Transverse colon (tissue), 4 donors: Measurements from ENCODE around the gene EVI2A. TPM values are rescaled to one million over a fixed set of nuclear protein-coding genes. Genes with fewer than 3 reads are reported as not detected.

ENCODE experiments used
- DNase-seq: peaks from one replicate; pipeline ENCODE4 v3.0.0-alpha.2; 2019
- H3K27ac ChIP-seq, 4 donors: fragments of 200-600 bp; sonication (generic); 2 replicates each; pipeline ENCODE4 v1.5.1; 2016 to 2018; ENCODE audit warnings: inconsistent platforms in 4 of 4
- H3K27me3 ChIP-seq: fragments of 200-600 bp; sonication (generic); 2 replicates; pipeline ENCODE4 v1.5.1; 2017; ENCODE audit warnings: inconsistent platforms
- H3K36me3 ChIP-seq, 4 donors: fragments of 200-600 bp; sonication (generic); 2 replicates each; pipeline ENCODE4 v1.5.1; 2017 to 2019; ENCODE audit warnings: inconsistent platforms in 4 of 4
- H3K4me1 ChIP-seq, 4 donors: fragments of 200-600 bp; sonication (generic); 2 replicates each; pipeline ENCODE4 v1.5.1; 2017 to 2020; ENCODE audit warnings: inconsistent platforms in 4 of 4
- H3K4me3 ChIP-seq, 4 donors: fragments of 200-600 bp; sonication (generic); 1 replicate in 1 of 4; 2 replicates in 3 of 4; pipeline versions ENCODE4 v1.5.1 to v1.6.1; 2017 to 2019; ENCODE audit warnings: inconsistent platforms in 4 of 4
- H3K9me3 ChIP-seq, 2 donors: fragments of 200-600 bp; sonication (generic); 2 replicates each; pipeline ENCODE4 v1.5.1; 2017 to 2019; ENCODE audit warnings: inconsistent platforms in 2 of 2
- CTCF ChIP-seq, 5 experiments: fragments of 200-600 bp in 3 of 5; fragments of 450-650 bp in 2 of 5; sonication (generic) in 3 of 5; IDR thresholded peaks; 1 replicate in 2 of 5; 2 replicates in 3 of 5; pipeline ENCODE4 v1.5.1; 2016 to 2017; ENCODE audit warnings: antibody characterized with exemption in 5 of 5, inconsistent platforms in 3 of 5, mild to moderate bottlenecking in 2 of 5, moderate library complexity in 1 of 5
- EP300 ChIP-seq: sonication (generic); formaldehyde crosslinking; IDR thresholded peaks from one replicate; pipeline ENCODE4 v1.6.1; 2017; ENCODE audit warnings: antibody characterized with exemption, low read depth
- POLR2A ChIP-seq: fragments of 450-650 bp; IDR thresholded peaks from one replicate; pipeline ENCODE4 v1.6.1; 2016; ENCODE audit warnings: antibody characterized with exemption, mild to moderate bottlenecking, moderate library complexity
- POLR2AphosphoS5 ChIP-seq, 3 donors: sonication (generic); formaldehyde crosslinking; IDR thresholded peaks; one replicate each; pipeline ENCODE4 v1.6.1; 2016; ENCODE audit warnings: antibody characterized with exemption in 3 of 3
- WGBS, 2 donors: methylation state at CpG; one replicate each; pipeline ENCODE4 v1.1.5; 2018; ENCODE audit warnings: low coverage in 1 of 2; 5-methylcytosine and 5-hydroxymethylcytosine counted together
- in situ Hi-C, 4 donors: fragments of 200-750 bp; cut with MboI; loops; one replicate each; pipeline versions ENCODE4 v1.15.0 to v1.15.1; 2017; ENCODE audit warnings: low sequenced_read_pairs in 3 of 4, low pct_ligation_motif_present in 1 of 4, low pct_unique_long_range_greater_than_20kb in 1 of 4
- intact Hi-C: fragments of 100-400 bp; cut with DNase I; formaldehyde crosslinking; loops from one replicate; pipeline ENCODE4 v1.15.1; 2023; ENCODE audit warnings: low total_unique reads
- total RNA-seq, 4 donors: library from RNA; depleted of rRNA; stranded (reverse); fragments of >200 nt; gene quantifications; one replicate each; pipeline ENCODE4 v1.1.0, GENCODE V29; 2016

Gene EVI2A
- total RNA-seq, 4 donors from 2014 or later, result 3.7 to 9.4 (median 7.5) TPM; not detected in 1

- TF ChIP-seq POLR2A (no peak), CTCF (IDR thresholded peaks at IDR 0.05) (no peak), POLR2AphosphoS5 (IDR thresholded peaks at IDR 0.05) (no peak), EP300 (no peak)
- Histone ChIP-seq H3K4me1 (peaks cover 0 to 6% (median 0%) of the 10 kb centered on the region in 4 donors), H3K27me3 (no peaks in the 10 kb centered on the region), H3K27ac (no peak overlapping the region), H3K4me3 (no peak overlapping the region), H3K9me3 (no peaks in the 10 kb centered on the region), H3K36me3 (peaks cover 0 to 15% (median 2%) of the 10 kb centered on the region in 4 donors)
- WGBS, 2 donors, result 87 to 94% methylated on average over 1 of the region's 1 CpG
- intact Hi-C loops (no loop called here), in situ Hi-C loops (no loop called here)
- DNase-seq, result no peak
Observed at GRCh38 chr17:31275116-31275515, 46.3 kb downstream of the EVI2A start.

- H3K4me3 ChIP-seq, result no peak overlapping the region
- peaks cover 0 to 15% (median 2%) of the 10 kb centered on the region in 4 donors for H3K36me3 ChIP-seq
- no peak for DNase-seq
- H3K27ac ChIP-seq, result peak overlapping the region in 1 of 4 donors; percentile 16
- TF ChIP-seq POLR2AphosphoS5 (IDR thresholded peaks at IDR 0.05) (peak in 2 of 3 donors; percentile 10 to 30), CTCF (IDR thresholded peaks at IDR 0.05) (no peak)
- intact Hi-C loops, result no loop called here
- no peaks in the 10 kb centered on the region for H3K9me3 ChIP-seq
- H3K27me3 ChIP-seq, result no peaks in the 10 kb centered on the region
- in situ Hi-C loops, result no loop called here
- peaks cover 0 to 6% (median under 1%) of the 10 kb centered on the region in 4 donors for H3K4me1 ChIP-seq
- WGBS, 2 donors, result 83 to 94% methylated on average over 2 of the region's 2 CpGs
Observed at GRCh38 chr17:31274252-31274651, 47.2 kb downstream of the EVI2A start.

GRCh38 chr17:31273516-31273915 lies 47.9 kb downstream of the EVI2A start:
- H3K36me3 ChIP-seq, result peaks cover 0 to 19% (median 2%) of the 10 kb centered on the region in 4 donors
- H3K27ac ChIP-seq, result peak overlapping the region in 1 of 4 donors; percentile 10
- in situ Hi-C loops, result no loop called here
- intact Hi-C loops, result no loop called here
- no peak overlapping the region for H3K4me3 ChIP-seq
- no peak for TF ChIP-seq CTCF (IDR thresholded peaks at IDR 0.05)
- no peak for TF ChIP-seq POLR2AphosphoS5 (IDR thresholded peaks at IDR 0.05)
- no peak for TF ChIP-seq POLR2A
- TF ChIP-seq EP300, result no peak
- H3K9me3 ChIP-seq, result no peaks in the 10 kb centered on the region
- H3K4me1 ChIP-seq, result peaks cover 0 to 6% (median 3%) of the 10 kb centered on the region in 4 donors
- DNase-seq, result no peak
- no peaks in the 10 kb centered on the region for H3K27me3 ChIP-seq
- 67 to 71% methylated on average over 1 of the region's 1 CpG for WGBS, 2 donors

GRCh38 chr17:31272803-31273202 lies 48.6 kb downstream of the EVI2A start:
- H3K4me3 ChIP-seq, result no peak overlapping the region
- H3K27me3 ChIP-seq, result no peaks in the 10 kb centered on the region
- intact Hi-C loops, result no loop called here
- TF ChIP-seq CTCF (IDR thresholded peaks at IDR 0.05) (no peak), EP300 (no peak), POLR2A (no peak), POLR2AphosphoS5 (IDR thresholded peaks at IDR 0.05) (no peak)
- peaks cover 0 to 19% (median 1%) of the 10 kb centered on the region in 4 donors for H3K36me3 ChIP-seq
- H3K4me1 ChIP-seq, result peaks cover 0 to 6% (median 3%) of the 10 kb centered on the region in 4 donors
- no peak for DNase-seq
- H3K9me3 ChIP-seq, result no peaks in the 10 kb centered on the region
- in situ Hi-C loops, result no loop called here
- H3K27ac ChIP-seq, result no peak overlapping the region
